Natural killer cell (primary cell): ENCODE results near the gene HAGHL. TPM values are rescaled to one million over a fixed set of nuclear protein-coding genes. Genes with fewer than 3 reads are reported as not detected.

Experiments
- ATAC-seq, 3 donors: fragments of 150-1000 bp in 2 of 3; fragments of 200-7000 bp in 1 of 3; cut with Tn5 transposase; 1 replicate in 1 of 3; 2 replicates in 2 of 3; pipeline ENCODE4 v1.10.0; 2021; ENCODE audit warnings: mild to moderate bottlenecking in 2 of 3, moderate library complexity in 2 of 3
- DNase-seq, 2 donors: peaks; one replicate each; pipeline versions ENCODE4 v3.0.0 to v3.0.0-alpha.2; 2013 to 2021; ENCODE audit warnings: mixed read lengths in 1 of 2
- H3K27ac ChIP-seq: one replicate; pipeline ENCODE4 v1.5.1; 2013; ENCODE audit warnings: mild to moderate bottlenecking, low read length
- H3K27me3 ChIP-seq: one replicate; pipeline ENCODE4 v1.6.1; 2013; ENCODE audit warnings: low read length; ENCODE audit not compliant: control insufficient read depth, insufficient read depth
- H3K36me3 ChIP-seq: one replicate; pipeline ENCODE4 v1.6.1; 2013; ENCODE audit warnings: low read length; ENCODE audit not compliant: control insufficient read depth, insufficient read depth
- H3K4me1 ChIP-seq: one replicate; pipeline ENCODE4 v1.6.1; 2013; ENCODE audit warnings: low read length; ENCODE audit not compliant: control insufficient read depth, insufficient read depth
- H3K4me3 ChIP-seq: one replicate; pipeline ENCODE4 v1.5.1; 2013; ENCODE audit warnings: low read length
- H3K9me3 ChIP-seq: one replicate; pipeline ENCODE4 v1.6.1; 2013; ENCODE audit warnings: low read length; ENCODE audit not compliant: control insufficient read depth, insufficient read depth
- H3K27ac Mint-ChIP-seq, 2 donors: one replicate each; pipeline ENCODE4 v1.8.0; 2022; ENCODE audit warnings: mild to moderate bottlenecking in 2 of 2, mixed read lengths in 2 of 2, moderate library complexity in 1 of 2
- H3K27me3 Mint-ChIP-seq, 2 donors: one replicate each; pipeline ENCODE4 v1.8.0; 2022; ENCODE audit warnings: low read depth in 2 of 2, mixed read lengths in 2 of 2
- H3K36me3 Mint-ChIP-seq: one replicate; pipeline ENCODE4 v1.8.0; 2022; ENCODE audit warnings: mixed read lengths
- H3K4me1 Mint-ChIP-seq, 2 donors: one replicate each; pipeline ENCODE4 v1.8.0; 2022; ENCODE audit warnings: mixed read lengths in 2 of 2
- H3K4me3 Mint-ChIP-seq: one replicate; pipeline ENCODE4 v1.8.0; 2022; ENCODE audit warnings: mild to moderate bottlenecking, moderate library complexity, mixed read lengths
- H3K9me3 Mint-ChIP-seq, 2 donors: one replicate each; pipeline ENCODE4 v1.8.0; 2022; ENCODE audit warnings: mixed read lengths in 2 of 2
- CTCF ChIP-seq: fragments of 200-600 bp; IDR thresholded peaks from one replicate; pipeline ENCODE4 v1.8.0; 2022; ENCODE audit warnings: antibody characterized with exemption
- WGBS: methylation state at CpG from one replicate; pipeline ENCODE4 v1.1.7; 2013; ENCODE audit warnings: missing lambda C conversion rate; ENCODE audit not compliant: insufficient coverage; 5-methylcytosine and 5-hydroxymethylcytosine counted together
- intact Hi-C: fragments of 100-400 bp; cut with micrococcal nuclease; formaldehyde crosslinking; loops from one replicate; pipeline ENCODE4 v1.14.2; 2022
- total RNA-seq, 4 donors: library from RNA; stranded (reverse); fragments of 120-200 nt in 1 of 4; gene quantifications; one replicate each; pipeline versions ENCODE4 v1.2.3 to v1.2.4, GENCODE V29; 2013 to 2022

The HAGHL gene
- total RNA-seq, 3 donors from 2014 or later (not counting 1 experiment from before 2014, with no cell fraction given) = 13.5 to 21.5 (median 15.7) TPM

GRCh38 chr16:680967-681745 is 45.8 kb upstream of the HAGHL start:
- no peak for TF ChIP-seq CTCF
- H3K4me3 Mint-ChIP-seq = peak overlapping the region; percentile 67
- H3K27me3 Mint-ChIP-seq = no peaks in the 10 kb centered on the region
- H3K9me3 ChIP-seq = no peaks in the 10 kb centered on the region
- H3K4me3 ChIP-seq = peak overlapping the region; percentile 71
- DNase-seq = peak in 1 of 2 donors; percentile 40
- no peak for ATAC-seq
- no peaks in the 10 kb centered on the region for H3K9me3 Mint-ChIP-seq
- peaks cover 17% of the 10 kb centered on the region for H3K36me3 ChIP-seq
- peak overlapping the region in 1 of 2 donors; percentile 67 for H3K27ac Mint-ChIP-seq
- intact Hi-C loops = no loop called here
- H3K27me3 ChIP-seq = no peaks in the 10 kb centered on the region
- no peaks in the 10 kb centered on the region for H3K36me3 Mint-ChIP-seq
- 56% methylated on average over 44 of the region's 44 CpGs for WGBS
- peak overlapping the region; percentile 63 for H3K27ac ChIP-seq
- peaks cover 0 to 33% of the 10 kb centered on the region in 2 donors for H3K4me1 Mint-ChIP-seq
- H3K4me1 ChIP-seq = peaks cover 65% of the 10 kb centered on the region

- peak overlapping the region in 1 of 2 donors; percentile 9 for H3K27ac Mint-ChIP-seq
- H3K4me1 Mint-ChIP-seq = peaks cover 0 to 35% of the 10 kb centered on the region in 2 donors
- Histone ChIP-seq H3K27me3 (no peaks in the 10 kb centered on the region), H3K36me3 (peaks cover 21% of the 10 kb centered on the region), H3K27ac (no peak overlapping the region), H3K4me3 (no peak overlapping the region), H3K4me1 (peaks cover 66% of the 10 kb centered on the region), H3K9me3 (no peaks in the 10 kb centered on the region)
- intact Hi-C loops = no loop called here
- 83% methylated on average over 27 of the region's 28 CpGs for WGBS
- DNase-seq (no peak), ATAC-seq (no peak)
- no peaks in the 10 kb centered on the region for H3K36me3 Mint-ChIP-seq
- H3K9me3 Mint-ChIP-seq = no peaks in the 10 kb centered on the region
- peak overlapping the region; percentile 70 for H3K4me3 Mint-ChIP-seq
- no peak for TF ChIP-seq CTCF
- no peaks in the 10 kb centered on the region for H3K27me3 Mint-ChIP-seq
These were observed 45.0 kb upstream of the HAGHL start for GRCh38 chr16:681746-682427.

- ATAC-seq (no peak), DNase-seq (no peak)
- no peaks in the 10 kb centered on the region for H3K36me3 Mint-ChIP-seq
- Histone ChIP-seq H3K9me3 (no peaks in the 10 kb centered on the region), H3K27ac (no peak overlapping the region), H3K4me1 (peaks cover 60% of the 10 kb centered on the region), H3K27me3 (no peaks in the 10 kb centered on the region), H3K36me3 (peaks cover 21% of the 10 kb centered on the region), H3K4me3 (no peak overlapping the region)
- intact Hi-C loops = no loop called here
- H3K4me3 Mint-ChIP-seq = peak overlapping the region; percentile 70
- peaks cover 0 to 35% of the 10 kb centered on the region in 2 donors for H3K4me1 Mint-ChIP-seq
- peak overlapping the region; percentile 11 to 85 for H3K27ac Mint-ChIP-seq
- 91% methylated on average over 36 of the region's 36 CpGs for WGBS
- H3K9me3 Mint-ChIP-seq = no peaks in the 10 kb centered on the region
- H3K27me3 Mint-ChIP-seq = no peaks in the 10 kb centered on the region
- TF ChIP-seq CTCF = no peak
These were observed 44.2 kb upstream of the HAGHL start for GRCh38 chr16:682493-683395.
